ENCODE measurements around the gene HECTD1. TPM values are rescaled to one million over a fixed set of nuclear protein-coding genes. Genes with fewer than 3 reads are reported as not detected.

Gene HECTD1
- total RNA-seq, 1 donor from 2014 or later = 325 TPM

GRCh38 chr14:31174433-31174832 lies 33.2 kb downstream of the HECTD1 start:
- no peak for TF ChIP-seq POLR2A (IDR thresholded peaks at IDR 0.05)
- no peak for TF ChIP-seq POLR2AphosphoS5 (IDR thresholded peaks at IDR 0.05; ENCODE audit: insufficient read depth in 1 of 2, low read depth in 1 of 2)
- TF ChIP-seq, protein P1, sequence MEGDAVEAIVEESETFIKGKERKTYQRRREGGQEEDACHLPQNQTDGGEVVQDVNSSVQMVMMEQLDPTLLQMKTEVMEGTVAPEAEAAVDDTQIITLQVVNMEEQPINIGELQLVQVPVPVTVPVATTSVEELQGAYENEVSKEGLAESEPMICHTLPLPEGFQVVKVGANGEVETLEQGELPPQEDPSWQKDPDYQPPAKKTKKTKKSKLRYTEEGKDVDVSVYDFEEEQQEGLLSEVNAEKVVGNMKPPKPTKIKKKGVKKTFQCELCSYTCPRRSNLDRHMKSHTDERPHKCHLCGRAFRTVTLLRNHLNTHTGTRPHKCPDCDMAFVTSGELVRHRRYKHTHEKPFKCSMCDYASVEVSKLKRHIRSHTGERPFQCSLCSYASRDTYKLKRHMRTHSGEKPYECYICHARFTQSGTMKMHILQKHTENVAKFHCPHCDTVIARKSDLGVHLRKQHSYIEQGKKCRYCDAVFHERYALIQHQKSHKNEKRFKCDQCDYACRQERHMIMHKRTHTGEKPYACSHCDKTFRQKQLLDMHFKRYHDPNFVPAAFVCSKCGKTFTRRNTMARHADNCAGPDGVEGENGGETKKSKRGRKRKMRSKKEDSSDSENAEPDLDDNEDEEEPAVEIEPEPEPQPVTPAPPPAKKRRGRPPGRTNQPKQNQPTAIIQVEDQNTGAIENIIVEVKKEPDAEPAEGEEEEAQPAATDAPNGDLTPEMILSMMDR (IDR thresholded peaks at IDR 0.05) = no peak

GRCh38 chr14:31173120-31173837 lies 34.3 kb downstream of the HECTD1 start:
- H3K36me3 ChIP-seq = peaks cover 0 to 63% of the 10 kb centered on the region in 2 donors
- no peaks in the 10 kb centered on the region for H3K27me3 ChIP-seq
- TF ChIP-seq POLR2AphosphoS5 (IDR thresholded peaks at IDR 0.05; ENCODE audit: insufficient read depth in 1 of 2, low read depth in 1 of 2) (no peak), POLR2A (IDR thresholded peaks at IDR 0.05) (no peak)
- TF ChIP-seq, protein P1 (IDR thresholded peaks at IDR 0.05) = no peak
- no peaks in the 10 kb centered on the region for H3K4me1 ChIP-seq
- intact Hi-C loops (cut with DNase I) = no loop called here
- no peaks in the 10 kb centered on the region for H3K9me3 ChIP-seq
- no peak overlapping the region for H3K27ac ChIP-seq
- no peak for DNase-seq (ENCODE audit: extremely low spot score in 2 of 2)
- no peak overlapping the region for H3K4me3 ChIP-seq

More at GRCh38 chr14:31174433-31174832, 33.2 kb downstream of the HECTD1 start:
- H3K36me3 ChIP-seq = peaks cover 0 to 59% of the 10 kb centered on the region in 2 donors
- no peak overlapping the region for H3K27ac ChIP-seq
- no peaks in the 10 kb centered on the region for H3K27me3 ChIP-seq
- no peaks in the 10 kb centered on the region for H3K9me3 ChIP-seq
- no peak for DNase-seq (ENCODE audit: extremely low spot score in 2 of 2)
- H3K4me3 ChIP-seq = no peak overlapping the region
- intact Hi-C loops (cut with DNase I) = no loop called here
- peaks cover 4% of the 10 kb centered on the region for H3K4me1 ChIP-seq

DNA sequence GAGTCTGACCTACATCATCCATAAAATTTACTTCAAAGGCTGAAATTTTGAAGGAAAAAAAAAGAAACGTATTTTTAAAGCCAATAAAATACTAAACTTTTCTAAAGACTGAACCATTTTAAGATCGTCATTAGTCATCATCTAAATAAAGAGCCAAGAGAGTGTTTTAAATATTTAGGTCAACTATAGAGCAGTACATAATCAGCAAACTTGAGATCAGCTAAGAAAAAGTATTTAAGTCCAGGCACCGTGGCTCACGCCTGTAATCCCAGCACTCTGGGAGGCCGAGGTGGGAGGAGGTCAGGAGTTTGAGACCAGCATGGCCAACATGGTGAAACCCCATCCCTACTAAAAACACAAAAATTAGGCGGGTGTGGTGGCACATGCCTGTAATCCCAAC lies 35.5 kb downstream of the HECTD1 start:
- Histone ChIP-seq H3K9me3 (no peaks in the 10 kb centered on the region), H3K4me3 (no peak overlapping the region), H3K27ac (peak overlapping the region; percentile 61), H3K4me1 (no peaks in the 10 kb centered on the region), H3K27me3 (no peaks in the 10 kb centered on the region), H3K36me3 (peaks cover 0 to 63% of the 10 kb centered on the region in 2 donors)
- intact Hi-C loops (cut with DNase I) = no loop called here
- DNase-seq (ENCODE audit: extremely low spot score in 2 of 2) = no peak
- TF ChIP-seq POLR2AphosphoS5 (IDR thresholded peaks at IDR 0.05; ENCODE audit: insufficient read depth in 1 of 2, low read depth in 1 of 2) (no peak), POLR2A (IDR thresholded peaks at IDR 0.05) (no peak)
- TF ChIP-seq, protein P1 (IDR thresholded peaks at IDR 0.05) = no peak

- intact Hi-C loops (cut with DNase I) = no loop called here
- TF ChIP-seq POLR2AphosphoS5 (IDR thresholded peaks at IDR 0.05; ENCODE audit: insufficient read depth in 1 of 2, low read depth in 1 of 2) (no peak), POLR2A (IDR thresholded peaks at IDR 0.05) (no peak)
- TF ChIP-seq, protein P1 (IDR thresholded peaks at IDR 0.05) = no peak
- Histone ChIP-seq H3K4me1 (peaks cover 7% of the 10 kb centered on the region), H3K9me3 (no peaks in the 10 kb centered on the region), H3K27me3 (no peaks in the 10 kb centered on the region), H3K4me3 (no peak overlapping the region), H3K27ac (no peak overlapping the region), H3K36me3 (peaks cover 0 to 63% of the 10 kb centered on the region in 2 donors)
- no peak for DNase-seq (ENCODE audit: extremely low spot score in 2 of 2)
Measured at GRCh38 chr14:31170411-31170810, 37.2 kb downstream of the HECTD1 start.

GRCh38 chr14:31169877-31170276 lies 37.7 kb downstream of the HECTD1 start:
- peaks cover 0 to 58% of the 10 kb centered on the region in 2 donors for H3K36me3 ChIP-seq
- DNase-seq (ENCODE audit: extremely low spot score in 2 of 2) = no peak
- TF ChIP-seq POLR2A (IDR thresholded peaks at IDR 0.05) (no peak), POLR2AphosphoS5 (IDR thresholded peaks at IDR 0.05; ENCODE audit: insufficient read depth in 1 of 2, low read depth in 1 of 2) (no peak)
- TF ChIP-seq, protein P1 (IDR thresholded peaks at IDR 0.05) = no peak

More at GRCh38 chr14:31169877-31170276, 37.7 kb downstream of the HECTD1 start:
- intact Hi-C loops (cut with DNase I) = loop anchor here (5.0 kb wide), 1 partner anchor 37 kb away; the partner anchor contains the start of gene HECTD1
- Histone ChIP-seq H3K4me1 (peaks cover 7% of the 10 kb centered on the region), H3K27ac (no peak overlapping the region), H3K4me3 (no peak overlapping the region), H3K27me3 (no peaks in the 10 kb centered on the region), H3K9me3 (no peaks in the 10 kb centered on the region)
